Lung (tissue), 12 donors: Measurements from ENCODE around the gene CGB3. TPM values are rescaled to one million over a fixed set of nuclear protein-coding genes. Genes with fewer than 3 reads are reported as not detected.

Source experiments
- ATAC-seq: fragments of 200-7000 bp; cut with Tn5 transposase; one replicate; pipeline ENCODE4 v1.9.1; 2020; ENCODE audit warnings: moderate number of reproducible peaks; ENCODE audit not compliant: insufficient read depth, low FRiP score
- DNase-seq, 3 donors: peaks; one replicate each; pipeline ENCODE4 v3.0.0-alpha.2; 2013 to 2017
- H3K27ac ChIP-seq, 2 donors: one replicate each; pipeline ENCODE4 v1.5.1; 2013; ENCODE audit warnings: mild to moderate bottlenecking in 2 of 2, moderate library complexity in 2 of 2, control low read depth in 1 of 2, inconsistent platforms in 1 of 2, low read depth in 1 of 2, low read length in 1 of 2
- H3K27me3 ChIP-seq, 3 donors: one replicate each; pipeline ENCODE4 v1.5.1; 2013; ENCODE audit warnings: low read length in 2 of 3; ENCODE audit not compliant: control insufficient read depth in 3 of 3, insufficient read depth in 3 of 3
- H3K36me3 ChIP-seq, 4 donors: one replicate each; pipeline ENCODE4 v1.5.1; 2013; ENCODE audit warnings: low read length in 4 of 4, mild to moderate bottlenecking in 1 of 4, moderate library complexity in 1 of 4; ENCODE audit not compliant: control insufficient read depth in 4 of 4, insufficient read depth in 4 of 4
- H3K4me1 ChIP-seq, 5 donors: one replicate each; pipeline ENCODE4 v1.5.1; 2013; ENCODE audit warnings: low read length in 5 of 5, mild to moderate bottlenecking in 2 of 5, moderate library complexity in 1 of 5; ENCODE audit not compliant: control insufficient read depth in 5 of 5, insufficient read depth in 5 of 5
- H3K4me3 ChIP-seq: one replicate; pipeline ENCODE4 v1.5.1; 2013; ENCODE audit warnings: mild to moderate bottlenecking, control low read depth, moderate library complexity
- H3K9ac ChIP-seq, 2 donors: one replicate each; pipeline ENCODE4 v1.5.1; 2013; ENCODE audit warnings: low read length in 2 of 2, control low read depth in 1 of 2; ENCODE audit not compliant: insufficient read depth in 1 of 2
- H3K9me3 ChIP-seq, 4 donors: one replicate each; pipeline ENCODE4 v1.5.1; 2013; ENCODE audit warnings: low read length in 3 of 4, mild to moderate bottlenecking in 1 of 4, moderate library complexity in 1 of 4; ENCODE audit not compliant: control insufficient read depth in 4 of 4, insufficient read depth in 3 of 4
- CTCF ChIP-seq: IDR thresholded peaks from 2 replicates; pipeline ENCODE4 v1.5.1; 2012; ENCODE audit warnings: mild to moderate bottlenecking; ENCODE audit errors: control extremely low read depth, extremely low read depth
- WGBS, 2 donors: extraction: QIAGEN DNeasy Blood & Tissue Kit; methylation state at CpG; one replicate each; pipeline ENCODE4 v1.1.7; 2013; 5-methylcytosine and 5-hydroxymethylcytosine counted together
- polyA plus RNA-seq, 2 donors: library from polyadenylated mRNA; stranded (reverse); fragments of 200-250 nt; gene quantifications; one replicate each; pipeline ENCODE4 v1.2.1, GENCODE V29; 2013
- total RNA-seq, 2 donors: library from RNA; depleted of rRNA in 1 of 2; stranded (reverse); fragments of >200 nt in 1 of 2; gene quantifications; one replicate each; pipeline ENCODE4 v1.2.1, GENCODE V29; 2014 to 2021
- donor health status: control.
- donor health status: control.
- donor health status: Bipolar disorder and iron deficiency.
- donor health status: healthy.
- donor health status: DM: yes; HTN: yes; CAD: no.

Gene CGB3
- total and polyA plus RNA-seq, 4 donors, result not detected

GRCh38 chr19:48999481-49000325 is 24.4 kb downstream of the CGB3 start:
- Histone ChIP-seq H3K4me1 (peaks cover 0 to 4% (median 0%) of the 10 kb centered on the region in 5 donors), H3K27me3 (no peaks in the 10 kb centered on the region), H3K9me3 (no peaks in the 10 kb centered on the region), H3K4me3 (no peak overlapping the region), H3K27ac (no peak overlapping the region), H3K36me3 (peaks cover 5 to 12% (median 8%) of the 10 kb centered on the region in 4 donors), H3K9ac (no peak overlapping the region)
- no peak for ATAC-seq
- peak; percentile 45 for TF ChIP-seq CTCF
- DNase-seq, result peak; percentile 37 to 66 (median 47)
- WGBS, 2 donors, result 61 to 71% methylated on average over 16 of the region's 16 CpGs

- H3K4me1 ChIP-seq, result peaks cover 0 to 11% (median 4%) of the 10 kb centered on the region in 5 donors
- DNase-seq (no peak), ATAC-seq (no peak)
- WGBS, 2 donors, result 70 to 86% methylated on average over 5 of the region's 5 CpGs
- H3K9me3 ChIP-seq, result no peaks in the 10 kb centered on the region
- H3K9ac ChIP-seq, result no peak overlapping the region
- no peak overlapping the region for H3K4me3 ChIP-seq
- H3K36me3 ChIP-seq, result peaks cover 0 to 3% (median under 1%) of the 10 kb centered on the region in 4 donors
- H3K27ac ChIP-seq, result no peak overlapping the region
- no peaks in the 10 kb centered on the region for H3K27me3 ChIP-seq
- TF ChIP-seq CTCF, result no peak
Measured at GRCh38 chr19:48997972-48998371, 26.2 kb downstream of the CGB3 start.

GRCh38 chr19:48994035-48994386 is 30.1 kb downstream of the CGB3 start:
- Histone ChIP-seq H3K9me3 (no peaks in the 10 kb centered on the region), H3K36me3 (peaks cover 0 to 10% (median 2%) of the 10 kb centered on the region in 4 donors), H3K27me3 (no peaks in the 10 kb centered on the region), H3K4me3 (peak overlapping the region; percentile 63), H3K4me1 (peaks cover 4 to 22% (median 10%) of the 10 kb centered on the region in 5 donors), H3K27ac (peak overlapping the region; percentile 27 to 85), H3K9ac (peak overlapping the region; percentile 63 to 77)
- ATAC-seq (no peak), DNase-seq (no peak)
- 2% methylated on average over 13 of the region's 13 CpGs for WGBS, 2 donors
- TF ChIP-seq CTCF, result no peak
